ENCODE measurements around the gene SEPTIN12. TPM values are rescaled to one million over a fixed set of nuclear protein-coding genes. Genes with fewer than 3 reads are reported as not detected.
A peak's percentile ranks its signal among the peaks of the same experiment; 100 is the strongest.

The SEPTIN12 gene
- total and polyA plus RNA-seq, 2 of the 8 experiments (the other 6 are each of a cell fraction or from before 2014, with no cell fraction given): 0.24 TPM; not detected in 1

DNA sequence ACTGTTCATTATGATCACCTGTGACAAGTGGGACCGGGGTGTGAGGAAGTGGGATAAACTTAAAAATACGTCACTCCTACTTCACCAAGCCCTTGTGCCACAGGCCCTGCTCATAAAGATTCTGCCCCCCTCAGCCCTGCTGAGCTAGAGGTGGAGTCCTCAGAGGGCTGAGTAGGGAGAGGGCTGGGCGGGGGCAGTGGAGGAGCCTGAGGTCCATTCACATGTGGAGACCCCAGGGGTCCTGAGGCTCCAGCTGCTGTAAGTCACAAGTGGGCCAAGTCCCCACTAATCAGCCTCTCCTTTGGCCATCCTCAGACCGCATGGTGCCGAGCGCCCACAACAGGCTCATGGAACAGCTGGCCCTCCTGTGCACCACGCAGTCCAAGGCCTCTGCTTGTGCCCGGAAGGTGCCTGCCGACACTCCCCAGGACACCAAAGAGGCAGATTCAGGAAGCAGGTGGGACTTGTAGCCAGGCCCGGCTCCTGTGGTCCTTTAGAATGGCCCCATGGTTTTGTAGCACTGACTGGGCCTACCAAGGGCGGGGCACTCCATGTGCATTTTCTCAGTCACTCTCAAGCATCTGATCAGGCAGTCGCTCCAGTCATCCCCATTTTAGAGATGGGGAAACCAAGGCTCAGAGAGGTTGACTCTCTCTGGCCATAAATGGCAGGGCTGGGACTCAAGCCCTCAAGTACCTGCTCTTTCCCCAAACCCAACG is 43.4 kb downstream of the SEPTIN12 start:
- FAIRE-seq (no peak), DNase-seq (ENCODE audit: low read depth in 1 of 2, low spot score in 2 of 2) (no peak)
- H3K56ac ChIP-seq (replicated peaks; ENCODE audit: insufficient read length, low read depth, low read length): no peak overlapping the region
- no peak overlapping the region for H3K4ac ChIP-seq (replicated peaks; ENCODE audit: insufficient read length, low read depth, low read length)
- H2BK12ac ChIP-seq (ENCODE audit: low read depth, low read length): no peak overlapping the region
- H3K79me1 ChIP-seq (ENCODE audit: low read depth, low read length): no peaks in the 10 kb centered on the region
- no peak overlapping the region for H3K4me3 ChIP-seq (ENCODE audit: extremely low read depth in 1 of 4, insufficient read depth in 2 of 4, low read depth in 3 of 4, low read length in 4 of 4)
- no peak overlapping the region for H3K9ac ChIP-seq (replicated peaks in 1 of 4; ENCODE audit: extremely low read depth in 1 of 4, low read depth in 3 of 4, low read length in 3 of 4)
- peak overlapping the region; percentile 33; the same call in 1 of the 2 replicates for H3K27ac ChIP-seq (ENCODE audit: low read depth, low read length)
- 85% methylated on average over 13 of the region's 13 CpGs; no CpG with 5 or more reads in 1 of the 2 experiments for WGBS, 2 experiments (ENCODE audit: extremely low coverage in 1 of 2, insufficient coverage in 1 of 2, insufficient read length in 1 of 2, insufficient replicate concordance in 2 of 2, low coverage in 1 of 2, low lambda C conversion rate in 2 of 2, missing lambda C conversion rate in 1 of 2)
- H2AFZ ChIP-seq (ENCODE audit: low read length): no peak overlapping the region
- H4K5ac ChIP-seq (ENCODE audit: insufficient read length, low read depth, low read length): peak overlapping the region; percentile 25
- H3K36me3 ChIP-seq (ENCODE audit: control insufficient read depth in 2 of 4, insufficient read depth in 4 of 4, low read length in 3 of 4): no peaks in the 10 kb centered on the region
- H3K9me3 ChIP-seq (ENCODE audit: insufficient read depth in 2 of 2, low read depth in 1 of 2, low read length in 1 of 2): no peaks in the 10 kb centered on the region
- POLR2A ChIA-PET (ENCODE audit: partially characterized antibody): interaction anchor here (0.5 to 3.1 kb wide), 6 partner anchors 8 to 57 kb away, joined by 3 to 12 read pairs (median 4); partner anchors contain the start of genes ANKS3, DNAAF8, NUDT16L1 and SEPTIN12
- no peak overlapping the region for H3K4me2 ChIP-seq (ENCODE audit: insufficient read depth in 1 of 2, low read depth in 2 of 2, low read length in 2 of 2)
- peak overlapping the region; percentile 97 for H4K8ac ChIP-seq (ENCODE audit: extremely low read depth, insufficient read depth, low read length)
- H4K20me1 ChIP-seq (replicated peaks in 1 of 2; ENCODE audit: control insufficient read depth in 1 of 2, insufficient read depth in 2 of 2, low read length in 2 of 2): no peaks in the 10 kb centered on the region
- H3K18ac ChIP-seq (ENCODE audit: extremely low read depth, low read length): no peak overlapping the region
- H3K23ac ChIP-seq (ENCODE audit: insufficient read length): no peak overlapping the region
- no peaks in the 10 kb centered on the region for H3K27me3 ChIP-seq (replicated peaks in 1 of 4; ENCODE audit: control insufficient read depth in 3 of 4, extremely low read depth in 1 of 4, insufficient read depth in 3 of 4, low read length in 3 of 4)
- H3K23me2 ChIP-seq (ENCODE audit: low read depth, low read length): no peaks in the 10 kb centered on the region
- no peak overlapping the region for H3K14ac ChIP-seq (ENCODE audit: insufficient read length)
- H3K79me2 ChIP-seq (ENCODE audit: control insufficient read depth in 1 of 2, insufficient read depth in 2 of 2, low read length in 2 of 2): no peaks in the 10 kb centered on the region
- peak overlapping the region; percentile 44 for H4K91ac ChIP-seq (replicated peaks; ENCODE audit: insufficient read length, low read length)
- CTCF ChIA-PET (ENCODE audit: partially characterized antibody): interaction anchor here (1.0 to 1.1 kb wide), 2 partner anchors 10 to 16 kb away, joined by 3 to 6 read pairs; partner anchors contain the start of genes ANKS3 and DNAAF8
- H2BK5ac ChIP-seq (ENCODE audit: low read depth, low read length): no peak overlapping the region
- H2AK5ac ChIP-seq (ENCODE audit: low read depth, low read length): no peak overlapping the region
- H2BK20ac ChIP-seq (ENCODE audit: low read length): 0 out of 2 replicates have a peak overlapping the region, but pooled peaks have one; percentile 61
- no peak overlapping the region for H2BK15ac ChIP-seq (ENCODE audit: low read length)
- H3K4me1 ChIP-seq (replicated peaks in 1 of 4; ENCODE audit: control insufficient read depth in 3 of 4, insufficient read depth in 4 of 4, low read length in 3 of 4): peaks cover 4 to 9% (median 6%) of the 10 kb centered on the region in 4 experiments
- H2BK120ac ChIP-seq (replicated peaks; ENCODE audit: low read depth, low read length): no peak overlapping the region
- TF ChIP-seq KDM5A (IDR thresholded peaks at IDR 0.05; ENCODE audit: low read length) (no peak), RFX5 (IDR thresholded peaks at IDR 0.05; ENCODE audit: borderline replicate concordance, low read depth, low read length) (no peak), HDAC2 (IDR thresholded peaks at IDR 0.05; ENCODE audit: borderline replicate concordance in 1 of 2, low read depth in 2 of 2, low read length in 2 of 2) (0 out of 4 replicates have a peak, but pooled peaks of 1 of the 2 experiments have one; percentile 55), YY1 (IDR thresholded peaks at IDR 0.05; ENCODE audit: low read depth, low read length) (no peak), BACH1 (IDR thresholded peaks at IDR 0.05; ENCODE audit: low read length) (no peak)
- TF ChIP-seq, protein P1, sequence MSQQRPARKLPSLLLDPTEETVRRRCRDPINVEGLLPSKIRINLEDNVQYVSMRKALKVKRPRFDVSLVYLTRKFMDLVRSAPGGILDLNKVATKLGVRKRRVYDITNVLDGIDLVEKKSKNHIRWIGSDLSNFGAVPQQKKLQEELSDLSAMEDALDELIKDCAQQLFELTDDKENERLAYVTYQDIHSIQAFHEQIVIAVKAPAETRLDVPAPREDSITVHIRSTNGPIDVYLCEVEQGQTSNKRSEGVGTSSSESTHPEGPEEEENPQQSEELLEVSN (IDR thresholded peaks at IDR 0.05): peak; percentile 42; the same call in 1 of the 2 replicates
- TF ChIP-seq, protein P2, sequence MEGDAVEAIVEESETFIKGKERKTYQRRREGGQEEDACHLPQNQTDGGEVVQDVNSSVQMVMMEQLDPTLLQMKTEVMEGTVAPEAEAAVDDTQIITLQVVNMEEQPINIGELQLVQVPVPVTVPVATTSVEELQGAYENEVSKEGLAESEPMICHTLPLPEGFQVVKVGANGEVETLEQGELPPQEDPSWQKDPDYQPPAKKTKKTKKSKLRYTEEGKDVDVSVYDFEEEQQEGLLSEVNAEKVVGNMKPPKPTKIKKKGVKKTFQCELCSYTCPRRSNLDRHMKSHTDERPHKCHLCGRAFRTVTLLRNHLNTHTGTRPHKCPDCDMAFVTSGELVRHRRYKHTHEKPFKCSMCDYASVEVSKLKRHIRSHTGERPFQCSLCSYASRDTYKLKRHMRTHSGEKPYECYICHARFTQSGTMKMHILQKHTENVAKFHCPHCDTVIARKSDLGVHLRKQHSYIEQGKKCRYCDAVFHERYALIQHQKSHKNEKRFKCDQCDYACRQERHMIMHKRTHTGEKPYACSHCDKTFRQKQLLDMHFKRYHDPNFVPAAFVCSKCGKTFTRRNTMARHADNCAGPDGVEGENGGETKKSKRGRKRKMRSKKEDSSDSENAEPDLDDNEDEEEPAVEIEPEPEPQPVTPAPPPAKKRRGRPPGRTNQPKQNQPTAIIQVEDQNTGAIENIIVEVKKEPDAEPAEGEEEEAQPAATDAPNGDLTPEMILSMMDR (IDR thresholded peaks at IDR 0.05; ENCODE audit: control extremely low read depth in 1 of 3, insufficient read depth in 1 of 3, low read depth in 1 of 3, low read length in 3 of 3): no peak
- TF ChIP-seq, protein P3, sequence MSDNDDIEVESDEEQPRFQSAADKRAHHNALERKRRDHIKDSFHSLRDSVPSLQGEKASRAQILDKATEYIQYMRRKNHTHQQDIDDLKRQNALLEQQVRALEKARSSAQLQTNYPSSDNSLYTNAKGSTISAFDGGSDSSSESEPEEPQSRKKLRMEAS (IDR thresholded peaks at IDR 0.05): no peak; the same call in 1 of the 2 replicates

All from H1 (cell line).